Endothelial cell of umbilical vein (primary cell): ENCODE measurements around the gene CDC16. TPM values are rescaled to one million over a fixed set of nuclear protein-coding genes. Genes with fewer than 3 reads are reported as not detected.

ENCODE experiments used
- BruUV-seq: library from RNA; stranded (reverse); fragments of 400-500 nt; replicated peaks from 2 replicates; lab custom pipeline; 2021; lab: Mats Ljungman, UMichigan
- CTCF ChIA-PET: fragments of 300-600, 350-600 bp; sonication (Branson Sonifier 250); formaldehyde crosslinking; loops from one replicate; lab custom pipeline; 2021; ENCODE audit warnings: antibody characterized with exemption, inconsistent platforms; lab: Charles Lee
- POLR2A ChIA-PET: fragments of 300-600, 350-600 bp; sonication (Branson Sonifier 250); formaldehyde crosslinking; loops from one replicate; lab custom pipeline; 2021; ENCODE audit warnings: antibody characterized with exemption, inconsistent platforms; lab: Charles Lee
- DNase-seq: peaks from one replicate; pipeline ENCODE4 v3.0.0-alpha.2; 2011; ENCODE audit warnings: low read depth, low spot score
- FAIRE-seq: peaks from 2 replicates; lab custom pipeline; 2011; peaks lifted over from hg19 to GRCh38; lab: Jason Lieb, UNC
- H2AFZ ChIP-seq: 2 replicates; pipeline ENCODE4 v1.6.0; 2012; ENCODE audit warnings: low read depth, low read length, control low read depth, inconsistent platforms
- H3K27ac ChIP-seq: 2 replicates; pipeline ENCODE4 v1.5.1; 2011; ENCODE audit warnings: low read depth, mild to moderate bottlenecking, control low read depth, low read length, moderate library complexity; ENCODE audit not compliant: insufficient read depth
- H3K27me3 ChIP-seq, 2 experiments: 2 replicates each; pipeline versions ENCODE4 v1.6.0 to v1.6.1; 2011; ENCODE audit warnings: low read length in 2 of 2, mixed read lengths in 1 of 2; ENCODE audit not compliant: control insufficient read depth in 2 of 2, insufficient read depth in 2 of 2
- H3K36me3 ChIP-seq, 2 experiments: 2 replicates in 1 of 2; 3 replicates in 1 of 2; pipeline ENCODE4 v1.5.1; 2011; ENCODE audit warnings: low read length in 2 of 2, mild to moderate bottlenecking in 1 of 2, moderate library complexity in 1 of 2; ENCODE audit not compliant: control insufficient read depth in 2 of 2, insufficient read depth in 2 of 2; ENCODE audit errors: extremely low read depth in 1 of 2
- H3K4me1 ChIP-seq: 3 replicates; pipeline ENCODE4 v1.5.1; 2011; ENCODE audit warnings: mild to moderate bottlenecking, low read length; ENCODE audit not compliant: control insufficient read depth, insufficient read depth; ENCODE audit errors: extremely low read depth
- H3K4me2 ChIP-seq: 2 replicates; pipeline ENCODE4 v1.6.1; 2011; ENCODE audit warnings: low read length, control low read depth, mixed read lengths; ENCODE audit not compliant: insufficient read depth
- H3K4me3 ChIP-seq, 3 experiments: fragments of 200-600 bp in 1 of 3; sonication (generic), shearing (Covaris generic) in 1 of 3; replicated peaks in 1 of 3; 2 replicates each; pipeline ENCODE4 v1.5.1; 2011 to 2016; ENCODE audit warnings: control low read depth in 3 of 3, low read length in 3 of 3, mild to moderate bottlenecking in 2 of 3, inconsistent platforms in 1 of 3, low read depth in 1 of 3, moderate library complexity in 1 of 3; ENCODE audit not compliant: insufficient read depth in 1 of 3
- H3K79me2 ChIP-seq: 2 replicates; pipeline ENCODE4 v1.6.0; 2012; ENCODE audit warnings: low read length, inconsistent platforms; ENCODE audit not compliant: control insufficient read depth, insufficient read depth
- H3K9ac ChIP-seq: replicated peaks from 2 replicates; pipeline ENCODE3; 2011; ENCODE audit warnings: low read length, control low read depth; ENCODE audit not compliant: insufficient read depth; ENCODE audit errors: extremely low read depth
- H3K9me1 ChIP-seq: replicated peaks from 3 replicates; pipeline ENCODE4 v1.6.0; 2011; ENCODE audit warnings: mild to moderate bottlenecking, low read length; ENCODE audit not compliant: control insufficient read depth, insufficient read depth; ENCODE audit errors: extremely low read depth
- H3K9me3 ChIP-seq: replicated peaks from 2 replicates; pipeline ENCODE4 v1.5.1; 2012; ENCODE audit warnings: low read length, inconsistent platforms; ENCODE audit not compliant: control insufficient read depth, insufficient read depth
- H4K20me1 ChIP-seq: replicated peaks from 2 replicates; pipeline ENCODE3; 2011; ENCODE audit warnings: mild to moderate bottlenecking, low read length; ENCODE audit not compliant: control insufficient read depth, insufficient read depth; ENCODE audit errors: extremely low read depth
- EZH2 ChIP-seq: IDR thresholded peaks from 2 replicates; pipeline ENCODE4 v1.6.1; 2012; ENCODE audit warnings: borderline replicate concordance, low read depth, mild to moderate bottlenecking, moderate library complexity, low read length, inconsistent platforms; ENCODE audit not compliant: severe bottlenecking
- FOS ChIP-seq: IDR thresholded peaks from 2 replicates; pipeline ENCODE4 v1.6.1; 2011; ENCODE audit warnings: mild to moderate bottlenecking, low read length, moderate library complexity, borderline replicate concordance; ENCODE audit not compliant: insufficient read depth
- GATA2 ChIP-seq: IDR thresholded peaks from 2 replicates; pipeline ENCODE4 v1.7.0; 2011; ENCODE audit warnings: low read depth, mild to moderate bottlenecking, moderate library complexity, mixed read lengths, low read length; ENCODE audit not compliant: insufficient read length, insufficient read depth
- JUN ChIP-seq: IDR thresholded peaks from 2 replicates; pipeline ENCODE4 v1.6.1; 2011; ENCODE audit warnings: borderline replicate concordance, low read depth; ENCODE audit not compliant: insufficient read length, insufficient read depth
- MYC ChIP-seq: IDR thresholded peaks from one replicate; pipeline ENCODE4 v1.6.1; 2011; ENCODE audit warnings: mild to moderate bottlenecking, low read depth, low read length
- POLR2A ChIP-seq: IDR thresholded peaks from 2 replicates; pipeline ENCODE4 v1.6.1; 2012; ENCODE audit warnings: low read depth, mild to moderate bottlenecking, control low read depth, low read length
- POLR2AphosphoS5 ChIP-seq: IDR thresholded peaks from 2 replicates; pipeline ENCODE4 v1.6.1; 2012; ENCODE audit warnings: low read depth, mild to moderate bottlenecking, control low read depth, low read length, moderate library complexity; ENCODE audit not compliant: insufficient read depth
- dilution Hi-C: fragments of 300-500 bp; cut with MboI; formaldehyde crosslinking; loops from one replicate; pipeline ENCODE4 v1.15.0; 2019; ENCODE audit warnings: low sequenced_read_pairs; ENCODE audit not compliant: extremely low pct_ligation_motif_present
- intact Hi-C: fragments of 100-400 bp; cut with micrococcal nuclease; formaldehyde crosslinking; loops from one replicate; pipeline ENCODE4 v1.10.0; 2022
- polyA plus RNA-seq, 4 experiments: library from polyadenylated mRNA; depleted of rRNA in 3 of 4; stranded (reverse) in 3 of 4; unstranded in 1 of 4; fragments of >200 nt; gene quantifications; 2 replicates each; pipeline versions ENCODE4 v1.2.1 to v1.2.3, GENCODE V29; 2011 to 2012; ENCODE audit warnings: missing spikeins in 1 of 4
- total RNA-seq: library from RNA; stranded (reverse); gene quantifications from 2 replicates; pipeline ENCODE4 v1.2.3, GENCODE V29; 2021
- TF ChIP-seq, protein P1 (sequence below), 2 donors: IDR thresholded peaks; 1 replicate in 1 of 2; 2 replicates in 1 of 2; pipeline ENCODE4 v1.5.1; 2011; ENCODE audit warnings: low read length in 2 of 2, mild to moderate bottlenecking in 2 of 2, moderate library complexity in 2 of 2, control low read depth in 1 of 2, inconsistent platforms in 1 of 2, low read depth in 1 of 2; ENCODE audit not compliant: insufficient read depth in 1 of 2; ENCODE audit errors: extremely low read depth in 1 of 2
- TF ChIP-seq, protein P2 (sequence below): IDR thresholded peaks from 2 replicates; pipeline ENCODE4 v1.6.1; 2011; ENCODE audit not compliant: insufficient read depth, insufficient read length

The CDC16 gene
- total and polyA plus RNA-seq, 2 donors (not counting 3 experiments of a cell fraction or from before 2014, with no cell fraction given) = 41.6 to 83.3 TPM

DNA sequence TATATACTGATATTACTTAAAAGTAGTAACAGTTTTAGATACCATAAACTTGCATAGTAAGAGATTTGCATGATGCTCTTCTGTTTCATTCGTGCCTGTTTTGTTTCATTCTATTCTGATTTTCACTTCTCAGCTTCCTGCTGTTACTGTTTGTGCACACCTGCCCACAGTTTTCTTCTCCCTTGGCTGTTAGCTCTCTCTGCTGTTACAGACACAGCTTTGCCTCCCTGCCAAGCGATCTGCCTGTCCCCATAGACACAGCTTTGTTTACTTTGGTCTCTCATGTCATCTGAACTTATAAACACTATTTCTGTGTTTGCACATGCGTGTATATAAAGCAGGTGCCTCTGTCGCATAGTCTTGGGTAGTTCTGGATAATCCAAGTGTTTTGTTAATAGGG lies 25.3 kb downstream of the CDC16 start:
- Histone ChIP-seq H3K4me1 (no peaks in the 10 kb centered on the region), H3K4me3 (no peak overlapping the region), H3K36me3 (peaks cover 18 to 32% of the 10 kb centered on the region in 2 experiments), H3K9me1 (no peaks in the 10 kb centered on the region), H3K9ac (no peak overlapping the region), H3K79me2 (no peaks in the 10 kb centered on the region), H3K27ac (no peak overlapping the region), H3K9me3 (no peaks in the 10 kb centered on the region), H4K20me1 (no peaks in the 10 kb centered on the region), H2AFZ (no peak overlapping the region), H3K4me2 (no peak overlapping the region), H3K27me3 (no peaks in the 10 kb centered on the region)
- FAIRE-seq (no peak), DNase-seq (no peak)
- BruUV-seq = no TSS peak
- dilution Hi-C loops (no loop called here), intact Hi-C loops (no loop called here)
- CTCF ChIA-PET = interaction anchor here (1.1 kb wide), 1 partner anchor 24 kb away, joined by 4 read pairs; no protein-coding TSS in a partner anchor
- TF ChIP-seq FOS = no peak
- no peak for TF ChIP-seq POLR2A
- TF ChIP-seq EZH2 = no peak
- TF ChIP-seq, protein P1, sequence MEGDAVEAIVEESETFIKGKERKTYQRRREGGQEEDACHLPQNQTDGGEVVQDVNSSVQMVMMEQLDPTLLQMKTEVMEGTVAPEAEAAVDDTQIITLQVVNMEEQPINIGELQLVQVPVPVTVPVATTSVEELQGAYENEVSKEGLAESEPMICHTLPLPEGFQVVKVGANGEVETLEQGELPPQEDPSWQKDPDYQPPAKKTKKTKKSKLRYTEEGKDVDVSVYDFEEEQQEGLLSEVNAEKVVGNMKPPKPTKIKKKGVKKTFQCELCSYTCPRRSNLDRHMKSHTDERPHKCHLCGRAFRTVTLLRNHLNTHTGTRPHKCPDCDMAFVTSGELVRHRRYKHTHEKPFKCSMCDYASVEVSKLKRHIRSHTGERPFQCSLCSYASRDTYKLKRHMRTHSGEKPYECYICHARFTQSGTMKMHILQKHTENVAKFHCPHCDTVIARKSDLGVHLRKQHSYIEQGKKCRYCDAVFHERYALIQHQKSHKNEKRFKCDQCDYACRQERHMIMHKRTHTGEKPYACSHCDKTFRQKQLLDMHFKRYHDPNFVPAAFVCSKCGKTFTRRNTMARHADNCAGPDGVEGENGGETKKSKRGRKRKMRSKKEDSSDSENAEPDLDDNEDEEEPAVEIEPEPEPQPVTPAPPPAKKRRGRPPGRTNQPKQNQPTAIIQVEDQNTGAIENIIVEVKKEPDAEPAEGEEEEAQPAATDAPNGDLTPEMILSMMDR (IDR thresholded peaks at IDR 0.05; ENCODE audit: extremely low read depth in 1 of 2, insufficient read depth in 1 of 2, low read depth in 1 of 2, low read length in 2 of 2) = no peak
- TF ChIP-seq MYC = no peak
- no peak for TF ChIP-seq GATA2
- TF ChIP-seq JUN = no peak
- TF ChIP-seq, protein P2, sequence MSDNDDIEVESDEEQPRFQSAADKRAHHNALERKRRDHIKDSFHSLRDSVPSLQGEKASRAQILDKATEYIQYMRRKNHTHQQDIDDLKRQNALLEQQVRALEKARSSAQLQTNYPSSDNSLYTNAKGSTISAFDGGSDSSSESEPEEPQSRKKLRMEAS = no peak
- TF ChIP-seq POLR2AphosphoS5 = no peak
- POLR2A ChIA-PET = no interaction called here
